Right renal pelvis (tissue), 4 donors: ENCODE data around the gene CEBPZ. TPM values are rescaled to one million over a fixed set of nuclear protein-coding genes. Genes with fewer than 3 reads are reported as not detected.
"Not testable (repeated sequence)": the region's sequence is repeated elsewhere in the genome, so short reads cannot be mapped to it uniquely, and the experiment has no call there.

Experiments
- DNase-seq, 4 donors: peaks; one replicate each; pipeline ENCODE4 v3.0.0-alpha.2; 2013; ENCODE audit warnings: low read depth in 4 of 4, low spot score in 3 of 4, missing footprints in 1 of 4
- polyA plus RNA-seq, 4 donors: library from polyadenylated mRNA; unstranded; fragments of 120-200 nt; gene quantifications; one replicate each; pipeline ENCODE4 v1.2.1, GENCODE V29; 2013; ENCODE audit not compliant: insufficient read length in 4 of 4

Gene CEBPZ
- polyA plus RNA-seq, 4 donors, result 70.7 to 89.1 (median 83.6) TPM

DNA sequence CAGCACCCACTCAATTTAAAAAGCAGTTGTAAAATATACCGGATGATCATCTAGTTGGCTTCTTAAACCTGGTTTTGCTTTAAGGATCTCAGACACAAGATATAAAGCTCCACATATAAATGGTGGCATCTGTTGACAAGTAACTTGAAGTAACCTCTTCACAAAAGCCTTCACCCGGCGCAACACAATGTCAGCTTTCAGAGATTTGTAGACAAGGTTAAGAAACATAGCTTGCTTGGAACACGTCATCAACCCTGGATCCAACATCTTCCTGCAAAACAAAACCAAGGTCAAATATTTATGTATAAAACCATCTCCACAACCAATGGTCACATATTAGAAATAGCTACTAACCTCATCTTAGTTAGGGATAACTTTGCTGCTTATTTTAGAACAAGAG is 8.3 kb downstream of the CEBPZ start:
- DNase-seq, result no peak

DNA sequence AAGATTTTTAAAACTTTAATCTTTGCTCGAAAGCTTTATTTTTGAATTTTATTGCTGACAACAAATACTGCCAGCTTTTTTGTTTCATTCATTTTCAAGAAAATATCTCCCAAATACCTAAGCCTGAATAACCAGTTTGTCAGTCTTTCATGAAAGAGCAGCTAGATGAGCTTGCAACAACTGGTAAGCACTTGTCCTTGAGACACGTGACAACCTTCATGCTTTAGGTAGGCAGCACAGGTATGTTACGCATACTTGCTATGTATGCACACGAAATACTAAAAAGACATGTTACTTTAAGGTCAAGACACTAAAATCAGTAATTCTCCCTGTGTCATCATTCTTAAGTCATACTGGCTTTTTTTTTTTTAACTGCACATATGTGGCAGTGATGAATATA is 12.3 kb downstream of the CEBPZ start:
- no peak for DNase-seq

GRCh38 chr2:37215250-37215649 is 16.1 kb downstream of the CEBPZ start:
- DNase-seq, result no peak

- no peak for DNase-seq
Measured at GRCh38 chr2:37211939-37212338, 19.5 kb downstream of the CEBPZ start.

GRCh38 chr2:37211212-37211611 is 20.2 kb downstream of the CEBPZ start:
- DNase-seq, result no peak

DNA sequence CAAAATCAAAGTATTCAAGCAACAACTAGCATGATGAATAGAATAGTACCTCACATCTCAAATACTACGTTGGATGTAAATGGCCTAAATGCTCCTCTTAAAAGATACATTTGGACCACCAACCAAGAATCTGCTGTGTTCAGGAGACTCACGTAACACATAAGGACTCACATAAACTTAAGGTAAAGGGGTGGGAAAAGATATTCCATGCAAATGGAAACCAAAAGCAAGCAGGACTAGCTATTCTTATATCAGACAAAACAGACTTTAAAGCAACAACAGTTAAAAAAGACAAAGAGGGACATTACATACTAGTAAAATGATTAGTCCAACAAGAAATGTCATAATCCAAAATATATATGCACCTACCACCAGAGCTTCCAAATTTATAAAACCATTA is 24.6 kb downstream of the CEBPZ start:
- DNase-seq, result not testable (repeated sequence)

DNA sequence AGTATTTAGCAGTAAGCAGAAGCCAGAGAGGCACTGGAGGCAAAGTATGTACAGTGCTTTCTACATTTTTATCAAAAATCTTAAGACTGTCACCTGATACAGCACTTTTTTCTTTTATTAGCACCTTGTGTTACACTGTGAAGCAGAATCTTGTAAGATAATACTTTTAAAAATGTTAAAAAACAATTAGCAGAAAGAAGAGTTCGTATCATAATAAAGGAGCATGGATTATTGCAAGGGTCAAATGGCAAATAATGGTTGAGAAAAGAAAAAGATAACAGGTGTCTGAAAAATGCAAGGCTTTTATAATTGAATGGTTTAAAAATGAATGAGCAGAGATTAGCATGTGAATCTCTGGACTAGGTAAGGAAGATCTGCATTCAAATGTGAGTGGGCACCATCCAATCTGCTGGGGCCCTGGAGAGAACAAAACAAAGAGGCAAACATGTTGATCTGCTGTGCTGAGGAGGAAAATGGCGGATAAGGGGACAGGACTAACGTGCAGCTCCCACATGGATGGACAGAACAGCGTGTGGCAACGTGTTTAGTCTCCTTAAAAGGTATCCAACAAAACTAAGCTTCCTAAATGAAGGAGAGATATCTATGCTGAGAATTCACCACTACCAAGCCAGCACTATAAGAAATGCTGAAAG is 25.6 kb downstream of the CEBPZ start:
- no peak for DNase-seq

GRCh38 chr2:37205071-37205661 is 26.2 kb downstream of the CEBPZ start:
- DNase-seq, result not testable (repeated sequence)

GRCh38 chr2:37203708-37204107 is 27.7 kb downstream of the CEBPZ start:
- DNase-seq, result no peak

DNA sequence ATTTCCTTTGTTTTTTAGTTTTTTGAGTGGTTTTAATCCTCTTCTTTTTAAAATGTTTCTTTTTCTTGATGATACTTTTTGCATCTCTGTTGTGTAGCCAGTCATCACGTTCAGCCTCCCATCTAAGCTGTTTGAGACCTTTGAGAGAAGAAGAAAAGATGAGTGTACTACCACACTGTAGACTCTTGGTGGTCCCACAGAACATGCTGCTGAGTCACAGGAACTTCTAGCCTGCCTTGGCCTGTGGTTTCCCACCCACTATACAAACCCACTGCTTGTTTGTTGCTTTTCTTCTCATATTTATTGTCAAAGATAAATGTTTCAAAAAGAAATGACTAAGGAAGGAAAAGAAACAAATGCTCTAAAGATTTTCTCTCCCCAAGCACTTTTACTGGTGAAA is 29.6 kb downstream of the CEBPZ start:
- DNase-seq, result no peak

DNA sequence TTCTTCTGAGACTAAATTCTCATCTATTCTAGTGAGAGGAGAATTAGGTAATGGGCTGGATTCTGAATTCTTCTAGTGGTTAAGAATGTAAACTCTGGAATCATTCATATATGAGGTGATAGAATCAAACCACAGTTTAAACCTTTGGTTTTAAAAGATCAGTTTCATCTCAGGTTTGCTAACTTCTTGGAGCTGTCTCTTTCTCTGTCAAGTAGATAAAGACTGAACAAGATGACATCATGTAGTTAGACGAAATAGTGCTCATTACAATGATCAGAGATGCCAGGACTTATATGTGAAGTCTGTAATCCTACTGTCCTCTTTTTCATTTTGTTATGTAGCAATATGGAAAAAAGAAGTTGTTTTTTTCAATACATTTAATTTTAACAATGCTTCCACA is 30.2 kb downstream of the CEBPZ start:
- DNase-seq, result no peak

DNA sequence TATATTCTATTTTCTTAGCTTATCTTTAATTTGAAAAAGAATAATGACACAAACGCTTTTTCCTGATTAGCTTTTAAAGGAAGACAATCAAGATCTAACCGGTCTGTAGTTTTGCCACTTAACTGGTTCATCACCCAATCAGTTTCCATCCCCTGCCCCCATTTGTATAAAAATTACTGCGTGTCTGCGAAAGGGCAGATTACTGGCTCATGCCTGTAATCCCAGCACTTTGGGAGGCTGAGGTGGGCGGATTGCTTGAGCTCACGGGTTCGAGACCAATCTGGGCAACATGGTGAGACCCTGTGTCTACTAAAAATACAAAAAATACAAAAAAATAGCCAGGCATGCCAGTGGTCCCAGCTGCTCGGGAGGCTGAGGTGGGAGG is 32.7 kb downstream of the CEBPZ start:
- no peak for DNase-seq

DNA sequence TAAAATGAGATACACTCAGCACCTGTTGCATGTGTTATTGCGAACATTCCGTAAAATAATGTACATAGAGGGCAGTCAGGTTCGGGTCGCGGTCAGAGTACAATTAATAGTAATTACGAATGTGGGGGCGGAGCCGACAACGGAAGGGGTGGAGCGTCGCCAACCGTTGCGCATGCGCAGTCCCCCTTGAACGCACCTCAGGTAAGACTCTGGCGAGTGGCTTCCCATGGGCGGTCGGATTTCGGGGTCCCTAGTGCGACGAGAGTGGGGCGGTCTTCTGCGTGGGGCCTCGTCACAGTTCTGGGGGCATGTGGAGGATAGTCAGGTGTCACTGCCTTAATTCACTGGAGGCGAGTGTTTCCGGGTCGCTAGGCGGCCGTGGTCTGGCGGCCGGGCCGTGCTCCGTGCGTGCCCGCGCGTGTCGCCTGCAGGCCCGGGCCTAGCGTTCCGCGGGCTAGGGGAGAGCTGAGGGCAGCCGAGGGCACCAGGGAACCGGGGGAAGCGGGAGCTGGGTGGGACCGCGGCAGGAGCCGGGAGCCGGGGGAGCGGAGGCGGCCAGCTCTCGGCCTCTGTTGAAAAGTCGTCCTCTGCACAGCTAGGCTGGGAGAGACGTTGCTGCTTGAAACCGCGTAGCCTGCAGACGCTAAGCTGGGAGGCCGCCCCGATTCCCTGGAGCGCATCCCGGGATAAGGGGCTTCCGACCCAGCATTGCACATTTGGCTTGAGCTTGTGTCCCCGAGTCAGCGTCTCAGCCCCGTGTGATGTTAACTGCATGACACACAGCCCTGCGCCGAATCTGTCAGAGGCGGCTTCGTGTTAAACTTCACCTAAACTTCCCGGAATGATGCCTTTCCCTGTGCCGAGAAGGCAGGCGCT is 34.8 kb downstream of the CEBPZ start, which contains the start of gene CEBPZOS:
TSS of gene CEBPZOS (plus strand) at position 177 of the 876 bp plus-strand sequence. CDS start 3,209 bp downstream, outside the sequence.
- peak; percentile 72 to 87 (median 76) for DNase-seq

GRCh38 chr2:37195862-37196319 is 35.5 kb downstream of the CEBPZ start:
- not testable (repeated sequence) for DNase-seq

DNA sequence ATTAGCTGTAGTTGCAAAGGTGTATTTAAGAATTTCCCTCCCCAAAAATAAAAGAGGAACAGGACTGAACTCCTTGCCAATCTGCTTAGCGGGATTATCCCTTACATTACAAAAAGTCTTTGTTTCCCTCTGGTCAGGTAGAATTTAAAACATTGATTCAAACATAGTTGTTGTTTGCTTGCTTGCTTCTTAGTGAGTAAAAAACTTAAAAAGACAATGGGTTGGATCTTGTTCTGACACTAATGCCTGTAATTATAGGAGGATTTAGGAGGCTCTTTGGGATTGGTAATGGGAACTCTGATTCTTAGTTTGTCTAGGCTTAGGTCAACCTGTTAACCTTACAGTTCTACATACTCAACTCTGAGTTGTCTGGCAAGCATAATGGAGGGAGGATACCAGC is 38.8 kb downstream of the CEBPZ start:
- no peak for DNase-seq

- no peak for DNase-seq
Measured at GRCh38 chr2:37191747-37192146, 39.6 kb downstream of the CEBPZ start.

DNA sequence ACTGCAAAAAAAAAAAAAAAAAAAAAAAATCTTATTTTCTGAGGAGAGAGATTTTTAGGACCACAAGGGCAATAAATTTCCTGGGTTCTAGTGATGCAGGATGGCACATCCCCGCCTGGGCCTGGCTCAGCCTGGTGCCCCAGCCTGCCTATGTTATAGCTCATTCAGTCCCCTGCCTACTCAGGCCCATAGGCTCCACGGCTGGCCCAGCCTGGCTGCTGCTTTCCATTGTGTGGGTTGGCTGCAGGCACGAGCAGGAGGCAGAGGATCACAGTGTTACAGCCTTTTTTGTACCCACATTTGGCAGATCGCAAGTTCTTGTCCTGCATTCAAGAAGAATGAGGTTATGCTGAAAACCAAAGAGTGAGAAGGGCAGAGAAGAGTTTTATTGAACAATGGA is 40.1 kb downstream of the CEBPZ start:
- no peak for DNase-seq

- DNase-seq, result no peak
Measured at GRCh38 chr2:37190290-37190689, 41.1 kb downstream of the CEBPZ start.

DNA sequence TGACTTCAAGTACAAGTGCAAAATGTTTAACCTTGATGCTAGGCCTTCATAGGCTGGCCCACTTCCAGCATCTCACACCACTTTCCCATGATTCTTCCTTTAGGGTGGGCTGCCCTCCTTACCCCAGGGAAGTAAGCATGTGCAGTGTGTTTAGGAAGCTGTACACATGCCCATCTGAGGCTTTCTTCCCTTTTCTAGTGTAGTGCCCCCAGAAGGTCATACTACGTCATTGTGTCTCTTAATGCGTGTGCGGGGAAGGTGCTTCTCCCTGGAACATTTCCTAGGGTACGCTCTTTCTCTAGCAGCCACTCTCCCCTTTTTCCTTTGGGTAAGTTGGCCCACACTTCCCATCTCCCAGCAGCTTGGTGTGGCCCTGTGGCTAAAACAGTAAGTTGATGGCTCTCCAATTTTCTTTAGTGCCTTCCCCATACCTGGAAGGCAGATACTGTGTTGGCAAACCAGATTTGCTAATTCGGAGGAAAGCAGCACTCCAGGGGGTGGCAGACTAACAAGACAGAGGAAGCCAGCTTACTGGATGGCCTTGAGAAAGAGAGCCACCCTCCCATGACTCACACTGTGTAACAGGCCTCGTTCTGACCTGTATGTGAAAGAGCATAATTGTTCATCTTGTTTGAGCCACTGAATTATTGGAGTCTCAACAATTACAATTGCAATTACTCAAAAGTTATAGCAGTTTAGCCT is 41.8 kb downstream of the CEBPZ start:
- DNase-seq, result no peak

- DNase-seq, result no peak
Measured at GRCh38 chr2:37188570-37188969, 42.8 kb downstream of the CEBPZ start, which contains the start of gene SULT6B1. Gene SULT6B1, minus strand, starts transcription at chr2:37188670. Its CDS starts 30 bp downstream, at chr2:37188640.
